Stimulated activated CD4-positive, alpha-beta T cell treated with anti-CD3 and anti-CD28 coated beads, Interleukin-1b, Interleukin-23, amount 100 ng/mL, for 24 hours (primary cell): Measurements from ENCODE around the gene LIN28B.
"Not testable (repeated sequence)": the region's sequence is repeated elsewhere in the genome, so short reads cannot be mapped to it uniquely, and the experiment has no call there.

Experiments
- DNase-seq, 4 experiments: peaks; one replicate each; pipeline ENCODE4 v3.0.0-alpha.2; 2020; ENCODE audit warnings: low read depth in 4 of 4, low spot score in 1 of 4

Gene LIN28B

GRCh38 chr6:105066233-105066632 lies 109.3 kb downstream of the LIN28B start:
- DNase-seq = no peak

GRCh38 chr6:105066836-105067235 lies 109.9 kb downstream of the LIN28B start:
- DNase-seq = no peak

- DNase-seq = no peak
Observed at GRCh38 chr6:105067329-105067728, 110.4 kb downstream of the LIN28B start.

GRCh38 chr6:105068407-105068806 lies 111.5 kb downstream of the LIN28B start:
- no peak for DNase-seq

GRCh38 chr6:105069821-105070445 lies 113.0 kb downstream of the LIN28B start:
- no peak for DNase-seq

DNA sequence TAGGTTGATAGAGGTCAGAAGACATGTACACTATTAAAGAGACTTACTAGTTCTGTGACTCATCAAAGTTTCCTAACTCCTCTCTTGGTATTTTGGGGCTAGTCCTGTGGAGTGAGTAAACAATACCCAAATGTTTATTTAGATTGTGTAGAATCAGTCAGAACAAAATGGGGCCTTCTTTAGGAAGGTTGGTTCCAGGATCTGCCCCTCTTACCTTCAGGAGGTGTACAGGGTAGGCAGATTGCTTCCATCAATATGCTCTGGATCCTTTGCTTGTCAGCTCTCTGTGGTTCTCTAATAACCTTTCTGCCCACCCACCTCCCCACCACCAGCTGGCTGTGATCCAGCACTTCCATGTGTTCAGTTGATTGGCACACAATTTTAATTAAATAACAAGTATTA lies 115.9 kb downstream of the LIN28B start:
- no peak for DNase-seq

- DNase-seq = no peak
Observed at GRCh38 chr6:105075210-105075609, 118.3 kb downstream of the LIN28B start.

- not testable (repeated sequence) for DNase-seq
Observed at GRCh38 chr6:105076418-105076817, 119.5 kb downstream of the LIN28B start.

- DNase-seq = no peak
Observed at GRCh38 chr6:105077596-105078385, 120.9 kb downstream of the LIN28B start.

DNA sequence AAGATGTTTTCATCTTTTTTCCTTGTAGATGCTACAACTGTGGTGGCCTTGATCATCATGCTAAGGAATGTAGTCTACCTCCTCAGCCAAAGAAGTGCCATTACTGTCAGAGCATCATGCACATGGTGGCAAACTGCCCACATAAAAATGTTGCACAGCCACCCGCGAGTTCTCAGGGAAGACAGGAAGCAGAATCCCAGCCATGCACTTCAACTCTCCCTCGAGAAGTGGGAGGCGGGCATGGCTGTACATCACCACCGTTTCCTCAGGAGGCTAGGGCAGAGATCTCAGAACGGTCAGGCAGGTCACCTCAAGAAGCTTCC lies 121.4 kb downstream of the LIN28B start:
- DNase-seq = no peak

GRCh38 chr6:105080279-105080678 lies 123.4 kb downstream of the LIN28B start:
- no peak for DNase-seq

GRCh38 chr6:105081662-105082061 lies 124.8 kb downstream of the LIN28B start:
- DNase-seq = not testable (repeated sequence)

DNA sequence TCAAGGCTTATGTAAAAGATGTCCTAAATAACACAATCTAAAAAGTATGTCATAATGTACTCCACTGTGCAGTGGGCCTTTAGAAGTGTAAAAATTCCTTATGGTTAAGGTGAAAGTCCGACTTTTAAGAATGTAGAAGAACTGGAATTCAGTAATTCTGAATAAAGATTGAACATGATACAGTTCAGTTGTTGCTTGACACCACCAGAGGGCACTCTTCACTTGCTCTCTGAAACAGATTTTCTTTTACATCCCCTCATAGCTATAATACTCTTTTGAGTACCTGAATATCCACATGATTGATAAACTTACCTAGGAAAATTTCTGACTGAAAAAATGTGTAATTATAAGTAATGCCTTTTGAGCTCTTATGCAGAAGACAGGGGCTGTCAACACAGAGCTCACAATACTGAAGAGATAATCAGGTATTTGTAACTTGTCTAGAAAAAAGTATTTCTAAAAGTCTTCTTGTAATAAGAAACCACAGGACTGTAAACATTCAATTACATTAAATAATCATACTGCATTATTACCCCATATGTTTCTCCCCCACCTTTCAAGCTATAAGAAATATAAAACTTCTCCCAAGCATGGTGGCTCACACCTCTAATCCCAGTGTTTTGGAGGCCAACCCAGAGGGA lies 130.8 kb downstream of the LIN28B start:
- DNase-seq = peak in 1 of 4 experiments; percentile 7

- no peak for DNase-seq
Observed at GRCh38 chr6:105091140-105091829, 134.4 kb downstream of the LIN28B start.

DNA sequence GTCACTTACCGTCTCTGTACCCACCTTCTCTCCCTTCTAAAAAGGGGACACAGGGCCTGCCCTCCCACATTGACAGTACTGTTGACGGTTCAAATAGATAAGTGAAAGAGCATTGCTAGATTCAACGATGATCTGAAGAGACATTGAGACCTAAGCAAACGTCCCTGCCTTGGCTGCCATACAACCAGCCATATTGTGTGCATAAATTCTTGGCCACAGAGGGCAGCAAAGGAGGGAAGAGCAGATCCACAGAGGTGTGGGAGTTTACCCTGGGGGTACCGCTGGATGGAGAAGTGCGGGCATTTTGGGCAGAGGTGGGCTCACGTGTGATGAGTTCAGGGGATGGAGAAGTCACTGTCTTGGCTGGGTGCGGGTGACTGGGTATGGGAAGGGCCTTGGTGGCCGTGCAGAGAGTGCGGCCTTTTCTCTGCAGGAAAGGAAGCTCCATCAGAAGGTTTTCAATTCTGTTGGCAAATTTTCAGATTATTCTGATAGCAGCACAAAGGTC lies 137.3 kb downstream of the LIN28B start:
- DNase-seq = no peak

DNA sequence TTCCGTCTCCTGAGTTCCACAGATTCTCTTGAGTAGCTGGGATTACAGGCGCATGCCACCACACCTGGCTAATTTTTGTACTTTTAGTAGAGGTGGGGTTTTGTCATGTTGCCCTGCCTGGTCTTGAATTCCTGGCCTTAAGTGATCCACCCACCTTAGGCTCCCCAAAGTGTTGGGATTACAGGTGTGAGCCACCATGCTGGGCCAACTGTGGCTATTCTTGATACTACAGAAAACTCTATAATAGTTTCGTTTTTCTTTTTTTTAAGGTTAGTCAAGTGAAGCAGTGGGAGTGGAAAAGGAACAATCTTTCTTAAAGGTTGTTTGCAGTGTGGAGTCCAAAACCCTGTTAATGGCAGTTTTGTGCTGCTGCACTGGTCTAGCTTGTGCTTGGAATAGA lies 138.2 kb downstream of the LIN28B start:
- DNase-seq = no peak

GRCh38 chr6:105097288-105097687 lies 140.4 kb downstream of the LIN28B start:
- no peak for DNase-seq

DNA sequence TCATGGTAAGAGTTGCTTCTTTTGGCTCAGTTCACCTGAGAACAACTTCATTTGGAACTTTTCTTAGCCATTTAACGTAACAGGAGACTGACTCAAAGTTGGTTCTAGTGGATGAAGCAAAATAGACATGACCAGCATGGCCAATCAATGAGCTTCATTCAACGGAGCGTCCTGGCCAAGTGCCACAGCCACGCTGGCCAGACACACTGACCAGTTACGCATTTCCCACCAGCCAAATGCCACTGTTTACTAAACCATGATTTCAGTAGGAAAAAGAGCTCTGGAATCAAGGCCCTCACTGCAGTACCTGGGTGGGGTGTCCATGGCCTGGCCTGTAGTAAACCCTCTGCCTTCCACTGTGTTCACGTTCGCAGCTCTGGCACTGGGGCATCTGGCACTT lies 142.5 kb downstream of the LIN28B start:
- no peak for DNase-seq

- no peak for DNase-seq
Observed at GRCh38 chr6:105102186-105102585, 145.3 kb downstream of the LIN28B start.

DNA sequence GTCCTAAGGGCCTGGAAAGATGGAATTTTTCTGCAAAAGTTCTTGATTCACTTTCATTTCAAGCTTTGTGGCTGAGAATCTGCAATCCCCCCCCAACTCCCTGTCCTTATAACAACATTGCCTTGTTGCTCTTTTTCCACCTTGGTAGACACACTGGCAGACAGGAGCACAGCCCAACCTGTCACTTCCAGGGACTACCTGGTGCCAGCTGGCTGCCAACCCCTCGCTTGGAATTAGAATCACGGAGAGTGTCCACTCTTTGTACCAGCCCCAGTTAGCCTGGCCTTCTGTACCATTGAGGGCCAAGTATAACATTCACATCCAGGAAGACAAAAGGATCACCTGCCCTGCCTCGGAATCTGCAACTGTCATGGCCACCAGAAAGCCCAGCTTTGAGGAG lies 148.2 kb downstream of the LIN28B start:
- DNase-seq = no peak

GRCh38 chr6:105106260-105106659 lies 149.4 kb downstream of the LIN28B start:
- DNase-seq = no peak

- DNase-seq = no peak
Observed at GRCh38 chr6:105107207-105107606, 150.3 kb downstream of the LIN28B start.
